Fibroblast of lung (primary cell): ENCODE measurements around the gene IGFBP1. TPM values are rescaled to one million over a fixed set of nuclear protein-coding genes. Genes with fewer than 3 reads are reported as not detected.

Experiments used
- DNase-seq, 2 donors: peaks; one replicate each; pipeline versions ENCODE4 v3.0.0 to v3.0.0-alpha.2; 2010; ENCODE audit warnings: low read depth in 2 of 2
- H2AFZ ChIP-seq: 2 replicates; pipeline ENCODE4 v1.5.1; 2012; ENCODE audit warnings: low read length, control low read depth, inconsistent platforms
- H3K27ac ChIP-seq: 2 replicates; pipeline ENCODE4 v1.5.1; 2011; ENCODE audit warnings: low read length, control low read depth; ENCODE audit not compliant: insufficient read depth
- H3K27me3 ChIP-seq: 2 replicates; pipeline ENCODE4 v1.5.1; 2011; ENCODE audit warnings: mild to moderate bottlenecking, low read length; ENCODE audit not compliant: control insufficient read depth, insufficient read depth
- H3K36me3 ChIP-seq: 2 replicates; pipeline ENCODE4 v1.5.1; 2011; ENCODE audit warnings: low read length; ENCODE audit not compliant: control insufficient read depth, insufficient read depth
- H3K4me1 ChIP-seq: 2 replicates; pipeline ENCODE4 v1.5.1; 2011; ENCODE audit warnings: low read length; ENCODE audit not compliant: control insufficient read depth, insufficient read depth; ENCODE audit errors: extremely low read depth
- H3K4me2 ChIP-seq: 2 replicates; pipeline ENCODE4 v1.5.1; 2011; ENCODE audit warnings: low read length, control low read depth; ENCODE audit not compliant: insufficient read depth; ENCODE audit errors: extremely low read depth
- H3K4me3 ChIP-seq, 4 experiments: fragments of 200-600 bp in 1 of 4; sonication (generic) in 1 of 4; replicated peaks in 1 of 4; 2 replicates each; pipeline ENCODE4 v1.5.1; 2011 to 2016; ENCODE audit warnings: low read length in 4 of 4, low read depth in 3 of 4, mild to moderate bottlenecking in 3 of 4, control low read depth in 2 of 4, inconsistent platforms in 1 of 4, mixed read lengths in 1 of 4; ENCODE audit not compliant: insufficient read depth in 1 of 4; ENCODE audit errors: control extremely low read depth in 1 of 4
- H3K79me2 ChIP-seq: 2 replicates; pipeline ENCODE4 v1.5.1; 2012; ENCODE audit warnings: mild to moderate bottlenecking, low read length, inconsistent platforms; ENCODE audit not compliant: control insufficient read depth, insufficient read depth
- H3K9ac ChIP-seq: 2 replicates; pipeline ENCODE4 v1.5.1; 2011; ENCODE audit warnings: mild to moderate bottlenecking, low read length, control low read depth; ENCODE audit not compliant: insufficient read depth
- H3K9me3 ChIP-seq: 2 replicates; pipeline ENCODE4 v1.5.1; 2012; ENCODE audit warnings: low read depth, low read length; ENCODE audit not compliant: control insufficient read depth, insufficient read depth
- H4K20me1 ChIP-seq: 2 replicates; pipeline ENCODE4 v1.5.1; 2011; ENCODE audit warnings: low read length; ENCODE audit not compliant: control insufficient read depth, insufficient read depth; ENCODE audit errors: extremely low read depth
- CTCF ChIP-seq, 2 donors: IDR thresholded peaks in 1 of 2; conservative IDR thresholded peaks in 1 of 2; 1 replicate in 1 of 2; 2 replicates in 1 of 2; pipeline ENCODE4 v1.5.1; 2011 to 2012; ENCODE audit warnings: low read length in 2 of 2, control low read depth in 1 of 2, inconsistent platforms in 1 of 2, low read depth in 1 of 2, mild to moderate bottlenecking in 1 of 2
- EZH2 ChIP-seq: IDR thresholded peaks from 2 replicates; pipeline ENCODE4 v1.5.1; 2012; ENCODE audit warnings: low read length, control low read depth, mild to moderate bottlenecking; ENCODE audit errors: missing control alignments
- polyA plus RNA-seq, 2 donors: library from polyadenylated mRNA; depleted of rRNA in 1 of 2; stranded (reverse) in 1 of 2; unstranded in 1 of 2; fragments of >200 nt; gene quantifications; 2 replicates each; pipeline ENCODE4 v1.2.1, GENCODE V29; 2011 to 2012; ENCODE audit warnings: missing spikeins in 1 of 2
- total RNA-seq: library from RNA; depleted of rRNA; stranded (reverse); fragments of >200 nt; gene quantifications from 2 replicates; pipeline ENCODE4 v1.2.1, GENCODE V29; 2014

The IGFBP1 gene
- total and polyA plus RNA-seq, 2 donors (not counting 1 experiment from before 2014, with no cell fraction given) = not detected

GRCh38 chr7:45940939-45941338 is 52.7 kb downstream of the IGFBP1 start:
- H3K9ac ChIP-seq = no peak overlapping the region
- H3K27ac ChIP-seq = no peak overlapping the region
- H3K4me2 ChIP-seq = no peak overlapping the region
- H3K27me3 ChIP-seq = no peaks in the 10 kb centered on the region
- H2AFZ ChIP-seq = no peak overlapping the region
- no peak overlapping the region for H3K4me3 ChIP-seq
- H3K4me1 ChIP-seq = no peaks in the 10 kb centered on the region
- DNase-seq = no peak
- no peaks in the 10 kb centered on the region for H3K36me3 ChIP-seq
- H3K9me3 ChIP-seq = no peaks in the 10 kb centered on the region
- no peak for TF ChIP-seq CTCF (conservative IDR thresholded peaks at IDR 0.05 in 1 of 2, IDR thresholded peaks at IDR 0.05 in 1 of 2; ENCODE audit: low read depth in 1 of 2, low read length in 2 of 2)
- no peak for TF ChIP-seq EZH2
- H4K20me1 ChIP-seq = no peaks in the 10 kb centered on the region
- H3K79me2 ChIP-seq = no peaks in the 10 kb centered on the region

Other genes with a start within 250 kb of the IGFBP1 start
- gene CCDC201, start 15.4 kb upstream of the IGFBP1 start, total RNA-seq = not detected in 2 replicates
- gene CCDC201, start 15.4 kb upstream of the IGFBP1 start, polyA plus RNA-seq = not detected in 2 replicates
- gene IGFBP3, start 32.8 kb downstream of the IGFBP1 start, total RNA-seq = 8.9 and 158 TPM in 2 replicates
- gene IGFBP3, start 32.8 kb downstream of the IGFBP1 start, polyA plus RNA-seq = 80.7 and 227 TPM in 2 replicates